HepG2 (cell line): ENCODE results near the gene ARL10. TPM values are rescaled to one million over a fixed set of nuclear protein-coding genes. Genes with fewer than 3 reads are reported as not detected.

Experiments
- ATAC-seq: fragments of 200-7000 bp; cut with Tn5 transposase; 3 replicates; pipeline ENCODE4 v1.9.1; 2020; ENCODE audit warnings: mild to moderate bottlenecking, moderate library complexity
- BruUV-seq: library from RNA; stranded (reverse); fragments of 400-500 nt; replicated peaks from 2 replicates; lab custom pipeline; 2021; lab: Mats Ljungman, UMichigan
- CTCF ChIA-PET: fragments of 300-600 bp; formaldehyde crosslinking; extraction: SDS; loops from one replicate; lab custom pipeline; 2021; ENCODE audit warnings: low total read pairs, inconsistent platforms, low intra/inter-chr PET ratio; lab: Yijun Ruan, JAX
- POLR2A ChIA-PET: fragments of 350-600 bp; sonication (Branson Sonifier 250); formaldehyde crosslinking; loops from one replicate; lab custom pipeline; 2020; ENCODE audit warnings: antibody characterized with exemption, inconsistent platforms; lab: Yijun Ruan, JAX
- DNase-seq: peaks from one replicate; pipeline ENCODE4 v3.0.0-alpha.2; 2015; ENCODE audit warnings: low spot score
- FAIRE-seq: peaks from 3 replicates; lab custom pipeline; 2011; peaks lifted over from hg19 to GRCh38; lab: Jason Lieb, UNC
- H2AFZ ChIP-seq: one replicate; pipeline ENCODE4 v1.6.1; 2011; ENCODE audit warnings: low read length, inconsistent platforms
- H3K27ac ChIP-seq: fragments of 300-600 bp; 3 replicates; pipeline ENCODE4 v1.8.0; 2011; ENCODE audit warnings: mixed run types, mild to moderate bottlenecking, mixed read lengths, low read length, inconsistent platforms; ENCODE audit not compliant: insufficient read depth; ENCODE audit errors: extremely low read length
- H3K27me3 ChIP-seq, 2 experiments: fragments of 200-600 bp in 1 of 2; 2 replicates in 1 of 2; 3 replicates in 1 of 2; pipeline versions ENCODE4 v1.6.0 to v1.8.0; 2011; ENCODE audit warnings: low read length in 2 of 2, mild to moderate bottlenecking in 2 of 2, moderate library complexity in 2 of 2, inconsistent platforms in 1 of 2; ENCODE audit not compliant: insufficient read depth in 2 of 2, control insufficient read depth in 1 of 2
- H3K36me3 ChIP-seq, 2 experiments: fragments of 200-600 bp in 1 of 2; replicated peaks in 1 of 2; 2 replicates in 1 of 2; 3 replicates in 1 of 2; pipeline versions ENCODE4 v1.5.1 to v1.8.0; 2011; ENCODE audit warnings: low read length in 2 of 2, inconsistent platforms in 1 of 2; ENCODE audit not compliant: insufficient read depth in 2 of 2, control insufficient read depth in 1 of 2
- H3K4me1 ChIP-seq: 2 replicates; pipeline ENCODE4 v1.5.1; 2012; ENCODE audit warnings: low read length, inconsistent platforms; ENCODE audit not compliant: insufficient read depth
- H3K4me2 ChIP-seq: 2 replicates; pipeline ENCODE4 v1.6.0; 2011; ENCODE audit warnings: low read depth, low read length, inconsistent platforms
- H3K4me3 ChIP-seq, 3 experiments: fragments of 200-600 bp in 1 of 3; sonication (generic), shearing (Covaris generic) in 1 of 3; replicated peaks in 1 of 3; 2 replicates each; pipeline ENCODE4 v1.5.1; 2011 to 2016; ENCODE audit warnings: low read length in 3 of 3, inconsistent platforms in 2 of 3, low read depth in 2 of 3, mild to moderate bottlenecking in 2 of 3, control low read depth in 1 of 3, mixed read lengths in 1 of 3; ENCODE audit not compliant: insufficient read depth in 1 of 3
- H3K79me2 ChIP-seq: one replicate; pipeline ENCODE4 v1.6.1; 2011; ENCODE audit warnings: low read length, inconsistent platforms; ENCODE audit not compliant: insufficient read depth
- H3K9ac ChIP-seq: 2 replicates; pipeline ENCODE4 v1.6.0; 2011; ENCODE audit warnings: mild to moderate bottlenecking, low read depth, low read length, inconsistent platforms; ENCODE audit not compliant: insufficient read depth
- H3K9me3 ChIP-seq: 2 replicates; pipeline ENCODE4 v1.5.1; 2012; ENCODE audit warnings: mild to moderate bottlenecking, low read length
- H4K20me1 ChIP-seq: 2 replicates; pipeline ENCODE4 v1.6.0; 2011; ENCODE audit warnings: inconsistent platforms, mild to moderate bottlenecking, low read length, moderate library complexity; ENCODE audit not compliant: insufficient read depth
- AGO1 ChIP-seq: fragments of 200-400 bp; formaldehyde crosslinking; IDR thresholded peaks from 2 replicates; pipeline ENCODE4 v1.6.1; 2017; ENCODE audit warnings: mild to moderate bottlenecking, low read depth, low read length, moderate library complexity; ENCODE audit not compliant: poor library complexity, severe bottlenecking
- GATAD1 ChIP-seq: IDR thresholded peaks from 2 replicates; pipeline ENCODE4 v1.6.1; 2016; ENCODE audit warnings: missing genetic modification reagents, missing compliant biosample characterization
- HIVEP1 ChIP-seq: sonication (generic); formaldehyde crosslinking; IDR thresholded peaks from 2 replicates; pipeline ENCODE4 v1.4.0; 2020; ENCODE audit warnings: mild to moderate bottlenecking, missing genetic modification reagents
- HMG20A ChIP-seq: IDR thresholded peaks from 2 replicates; pipeline ENCODE4 v1.6.1; 2016; ENCODE audit warnings: borderline replicate concordance
- KDM6A ChIP-seq: IDR thresholded peaks from 2 replicates; pipeline ENCODE4 v1.6.1; 2016; ENCODE audit warnings: low read depth
- MAF1 ChIP-seq: sonication (generic); formaldehyde crosslinking; IDR thresholded peaks from 2 replicates; pipeline ENCODE4 v1.5.0; 2020; ENCODE audit warnings: missing genetic modification reagents, borderline replicate concordance
- RXRA ChIP-seq: sonication (generic); formaldehyde crosslinking; IDR thresholded peaks from 2 replicates; pipeline ENCODE4 v1.5.1; 2020; ENCODE audit warnings: missing genetic modification reagents
- SMAD9 ChIP-seq: sonication (generic); formaldehyde crosslinking; IDR thresholded peaks from 2 replicates; pipeline ENCODE4 v1.5.1; 2020; ENCODE audit warnings: mild to moderate bottlenecking, missing genetic modification reagents
- SRF ChIP-seq: IDR thresholded peaks from 2 replicates; pipeline ENCODE4 v1.6.1; 2011; ENCODE audit warnings: mild to moderate bottlenecking, low read depth, low read length, moderate library complexity
- TCF7 ChIP-seq: sonication (generic); IDR thresholded peaks from 2 replicates; pipeline ENCODE4 v1.6.1; 2016; ENCODE audit warnings: antibody characterized with exemption, low read depth
- ZBTB34 ChIP-seq: sonication (generic); formaldehyde crosslinking; IDR thresholded peaks from 2 replicates; pipeline ENCODE4 v1.8.0; 2022; ENCODE audit warnings: mild to moderate bottlenecking, missing genetic modification reagents
- ZBTB7B ChIP-seq: sonication (generic); formaldehyde crosslinking; IDR thresholded peaks from 2 replicates; pipeline ENCODE4 v1.4.0; 2020; ENCODE audit warnings: missing genetic modification reagents
- ZNF253 ChIP-seq: sonication (generic); formaldehyde crosslinking; IDR thresholded peaks from 2 replicates; pipeline ENCODE4 v1.8.0; 2022; ENCODE audit warnings: mild to moderate bottlenecking, missing genetic modification reagents, borderline replicate concordance
- ZNF282 ChIP-seq: fragments of 450-650 bp; IDR thresholded peaks from 2 replicates; pipeline ENCODE4 v1.6.1; 2018; ENCODE audit not compliant: partially characterized antibody
- ZNF333 ChIP-seq: sonication (generic); formaldehyde crosslinking; IDR thresholded peaks from 2 replicates; pipeline ENCODE4 v1.4.0; 2020; ENCODE audit warnings: mild to moderate bottlenecking, missing genetic modification reagents, borderline replicate concordance
- ZNF432 ChIP-seq: sonication (generic); formaldehyde crosslinking; IDR thresholded peaks from 2 replicates; pipeline ENCODE4 v1.5.0; 2020; ENCODE audit warnings: missing genetic modification reagents, mild to moderate bottlenecking, borderline replicate concordance
- ZNF552 ChIP-seq: sonication (generic); formaldehyde crosslinking; IDR thresholded peaks from 2 replicates; pipeline ENCODE4 v1.9.0; 2022; ENCODE audit warnings: missing genetic modification reagents, mild to moderate bottlenecking, borderline replicate concordance
- ZNF792 ChIP-seq: IDR thresholded peaks from 2 replicates; pipeline ENCODE4 v1.6.1; 2016
- WGBS: methylation state at CpG from one replicate; pipeline ENCODE4 v1.1.6; 2017; ENCODE audit warnings: low lambda C conversion rate; 5-methylcytosine and 5-hydroxymethylcytosine counted together
- in situ Hi-C: cut with HindIII; loops from 2 replicates; pipeline ENCODE4 v1.10.0; 2017; ENCODE audit warnings: low pct_unique_long_range_greater_than_20kb; ENCODE audit not compliant: extremely low pct_ligation_motif_present
- intact Hi-C: fragments of 100-400 bp; cut with micrococcal nuclease; formaldehyde crosslinking; loops from one replicate; pipeline ENCODE4 v1.10.0; 2022; ENCODE audit not compliant: unreplicated experiment
- polyA plus RNA-seq, 8 experiments: library from polyadenylated mRNA; depleted of rRNA in 3 of 8; stranded (reverse) in 7 of 8; unstranded in 1 of 8; fragments of >200 nt; fragmentation: Illumina TruSeq in 4 of 8; extraction: Trizol in 4 of 8; gene quantifications; 2 replicates each; pipeline versions ENCODE4 v1.2.1 to v1.2.3, GENCODE V29; 2011 to 2016; ENCODE audit warnings: low read depth in 4 of 8, missing spikeins in 1 of 8, mixed read lengths in 1 of 8; ENCODE audit not compliant: insufficient read depth in 1 of 8
- total RNA-seq, 5 experiments: library from RNA; depleted of rRNA; stranded (reverse); fragments of >200 nt; fragmentation: Illumina TruSeq; extraction: Trizol; gene quantifications; 2 replicates each; pipeline ENCODE4 v1.2.3, GENCODE V29; 2016; ENCODE audit warnings: low read depth in 1 of 5
- TF ChIP-seq, protein P1 (sequence below): IDR thresholded peaks from 2 replicates; pipeline ENCODE4 v1.6.1; 2012; ENCODE audit warnings: inconsistent platforms
- TF ChIP-seq, protein P2 (sequence below): sonication (generic); formaldehyde crosslinking; IDR thresholded peaks from 2 replicates; pipeline ENCODE4 v1.8.0; 2022; ENCODE audit warnings: missing genetic modification reagents, low read depth, mild to moderate bottlenecking, borderline replicate concordance
- TF ChIP-seq, protein P3 (sequence below): sonication (generic); formaldehyde crosslinking; IDR thresholded peaks from 2 replicates; pipeline ENCODE4 v1.5.0; 2020; ENCODE audit warnings: missing genetic modification reagents, mild to moderate bottlenecking, borderline replicate concordance

Gene ARL10
- total and polyA plus RNA-seq, 2 of the 13 experiments (the other 11 are each of a cell fraction or from before 2014, with no cell fraction given), result 0.18 to 0.50 TPM

- no peak for TF ChIP-seq ZNF552 (CRISPR knock-in tag)
These were observed 62.7 kb downstream of the ARL10 start (continued) for GRCh38 chr5:176427971-176428370.

DNA sequence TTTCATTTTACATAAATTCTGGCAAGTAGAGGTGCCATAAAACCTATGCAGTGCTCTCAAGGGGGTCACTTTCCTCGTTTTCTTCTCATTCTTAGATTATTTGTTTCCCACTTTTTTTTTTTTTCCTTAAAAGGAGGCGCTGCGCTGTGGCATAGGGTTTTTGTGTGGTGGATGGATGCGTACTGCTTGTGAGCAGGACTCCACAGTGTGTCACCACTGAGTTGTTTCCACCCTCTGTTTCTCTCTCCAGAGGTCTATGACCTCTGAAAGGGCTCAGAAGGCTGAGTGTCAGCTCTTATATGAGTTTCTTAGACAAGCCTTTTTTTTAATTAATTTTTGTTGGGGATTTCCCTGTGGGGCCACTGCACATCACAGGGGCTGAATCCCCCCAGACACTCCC is 64.7 kb downstream of the ARL10 start:
- intact Hi-C loops, result loop anchor here (2.0 kb wide), 1 partner anchor 19 kb away; the partner anchor contains the start of gene FAF2
- 0 out of 2 replicates have a peak overlapping the region, but pooled peaks have one; percentile 3 for H3K9ac ChIP-seq
- peak overlapping the region; percentile 51 for H3K4me2 ChIP-seq
- H3K4me1 ChIP-seq, result peaks cover 34% of the 10 kb centered on the region
- H3K9me3 ChIP-seq, result no peaks in the 10 kb centered on the region
- no peaks in the 10 kb centered on the region for H3K79me2 ChIP-seq
- POLR2A ChIA-PET, result interaction anchor here (1.0 to 1.6 kb wide), 3 partner anchors 11 to 19 kb away, joined by 3 to 5 read pairs (median 3); partner anchors contain the start of gene FAF2
- 3% methylated on average over 4 of the region's 4 CpGs for WGBS
- in situ Hi-C loops, result loop anchor here (25.0 kb wide), 1 partner anchor 568 kb away; the partner anchor contains the start of gene CPLX2
- no peak overlapping the region for H3K27ac ChIP-seq
- BruUV-seq, result no TSS peak
- no peaks in the 10 kb centered on the region for H3K27me3 ChIP-seq
- no peak for FAIRE-seq
- CTCF ChIA-PET, result interaction anchor here (1.2 to 1.4 kb wide), 2 partner anchors 13 to 17 kb away, joined by 4 to 6 read pairs; partner anchors contain the start of gene CLTB
- no peaks in the 10 kb centered on the region for H4K20me1 ChIP-seq
- peak overlapping the region in 1 of 3 experiments; percentile 17; a peak in 3 of 6 replicates for H3K4me3 ChIP-seq
- peak overlapping the region; percentile 74 for H2AFZ ChIP-seq
- peak; percentile 60 for DNase-seq
- ATAC-seq, result peak; percentile 98
- H3K36me3 ChIP-seq, result no peaks in the 10 kb centered on the region
- TF ChIP-seq ZNF253 (CRISPR knock-in tag) (no peak), SMAD9 (CRISPR knock-in tag) (no peak), KDM6A (no peak), GATAD1 (CRISPR knock-in tag) (no peak), ZBTB7B (0 out of 2 replicates have a peak, but pooled peaks have one; percentile 25), SRF (0 out of 2 replicates have a peak, but pooled peaks have one; percentile 37), HIVEP1 (CRISPR knock-in tag) (no peak), ZBTB34 (CRISPR knock-in tag) (no peak), AGO1 (no peak), RXRA (CRISPR knock-in tag) (peak; percentile 46; the same call in 1 of the 2 replicates), HMG20A (CRISPR knock-in tag) (no peak), ZNF432 (CRISPR knock-in tag) (no peak), ZNF333 (CRISPR knock-in tag) (no peak), ZNF282 (no peak), TCF7 (no peak), ZNF792 (CRISPR knock-in tag) (no peak), MAF1 (no peak)
- TF ChIP-seq, protein P1, sequence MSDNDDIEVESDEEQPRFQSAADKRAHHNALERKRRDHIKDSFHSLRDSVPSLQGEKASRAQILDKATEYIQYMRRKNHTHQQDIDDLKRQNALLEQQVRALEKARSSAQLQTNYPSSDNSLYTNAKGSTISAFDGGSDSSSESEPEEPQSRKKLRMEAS, result no peak
- TF ChIP-seq, protein P2, sequence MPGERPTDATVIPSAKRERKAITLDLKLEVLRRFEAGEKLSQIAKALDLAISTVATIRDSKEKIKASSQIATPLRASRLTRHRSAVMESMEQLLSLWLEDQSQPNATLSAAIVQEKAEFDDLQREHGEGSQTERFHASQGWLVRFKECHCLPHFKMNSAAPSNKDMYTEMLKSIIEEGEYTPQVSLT (CRISPR knock-in tag), result no peak
- TF ChIP-seq, protein P3, sequence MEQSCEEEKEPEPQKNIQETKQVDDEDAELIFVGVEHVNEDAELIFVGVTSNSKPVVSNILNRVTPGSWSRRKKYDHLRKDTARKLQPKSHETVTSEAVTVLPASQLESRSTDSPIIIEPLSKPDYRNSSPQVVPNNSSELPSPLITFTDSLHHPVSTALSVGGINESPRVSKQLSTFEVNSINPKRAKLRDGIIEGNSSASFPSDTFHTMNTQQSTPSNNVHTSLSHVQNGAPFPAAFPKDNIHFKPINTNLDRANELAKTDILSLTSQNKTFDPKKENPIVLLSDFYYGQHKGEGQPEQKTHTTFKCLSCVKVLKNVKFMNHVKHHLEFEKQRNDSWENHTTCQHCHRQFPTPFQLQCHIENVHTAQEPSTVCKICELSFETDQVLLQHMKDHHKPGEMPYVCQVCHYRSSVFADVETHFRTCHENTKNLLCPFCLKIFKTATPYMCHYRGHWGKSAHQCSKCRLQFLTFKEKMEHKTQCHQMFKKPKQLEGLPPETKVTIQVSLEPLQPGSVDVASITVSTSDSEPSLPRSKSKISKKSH (CRISPR knock-in tag), result no peak
